HepG2 (cell line): Measurements from ENCODE around the gene RPUSD4. TPM values are rescaled to one million over a fixed set of nuclear protein-coding genes. Genes with fewer than 3 reads are reported as not detected.

Experiments used
- ARID3A ChIP-seq: IDR thresholded peaks from 2 replicates; pipeline ENCODE4 v1.6.1; 2012; ENCODE audit warnings: low read depth, low read length, improper control_type of control experiment
- CEBPG ChIP-seq: IDR thresholded peaks from 2 replicates; pipeline ENCODE4 v1.6.1; 2016
- FOXJ3 ChIP-seq: sonication (generic); formaldehyde crosslinking; IDR thresholded peaks from 2 replicates; pipeline ENCODE4 v1.4.0; 2020; ENCODE audit warnings: missing genetic modification reagents, mild to moderate bottlenecking, borderline replicate concordance
- HIC2 ChIP-seq: sonication (generic); formaldehyde crosslinking; IDR thresholded peaks from 2 replicates; pipeline ENCODE4 v1.9.0; 2022; ENCODE audit warnings: low read depth, missing genetic modification reagents
- HNRNPUL1 ChIP-seq: fragments of 200-400 bp; formaldehyde crosslinking; IDR thresholded peaks from 2 replicates; pipeline ENCODE4 v1.6.1; 2017; ENCODE audit warnings: low read depth, mild to moderate bottlenecking, low read length, moderate library complexity
- KAT7 ChIP-seq: IDR thresholded peaks from 2 replicates; pipeline ENCODE4 v1.6.1; 2018; ENCODE audit warnings: borderline replicate concordance, missing compliant biosample characterization
- MXD1 ChIP-seq: sonication (generic); formaldehyde crosslinking; IDR thresholded peaks from 2 replicates; pipeline ENCODE4 v1.4.0; 2020; ENCODE audit warnings: mild to moderate bottlenecking, missing genetic modification reagents
- NFYB ChIP-seq: sonication (generic); formaldehyde crosslinking; IDR thresholded peaks from 2 replicates; pipeline ENCODE4 v1.4.0; 2020; ENCODE audit warnings: missing genetic modification reagents
- SNAI1 ChIP-seq: sonication (generic); formaldehyde crosslinking; IDR thresholded peaks from 2 replicates; pipeline ENCODE4 v1.5.0; 2020; ENCODE audit warnings: mild to moderate bottlenecking, missing genetic modification reagents, borderline replicate concordance
- ZBED4 ChIP-seq: sonication (generic); formaldehyde crosslinking; IDR thresholded peaks from 2 replicates; pipeline ENCODE4 v1.4.0; 2020; ENCODE audit warnings: missing genetic modification reagents, borderline replicate concordance
- ZNF468 ChIP-seq: sonication (generic); formaldehyde crosslinking; IDR thresholded peaks from 2 replicates; pipeline ENCODE4 v1.8.0; 2022; ENCODE audit warnings: mild to moderate bottlenecking, moderate library complexity, missing genetic modification reagents
- ZNF547 ChIP-seq: sonication (generic); formaldehyde crosslinking; IDR thresholded peaks from 2 replicates; pipeline ENCODE4 v1.5.1; 2020; ENCODE audit warnings: mild to moderate bottlenecking, missing genetic modification reagents
- ZNF574 ChIP-seq: sonication (generic); formaldehyde crosslinking; IDR thresholded peaks from 2 replicates; pipeline ENCODE4 v1.4.0; 2020; ENCODE audit warnings: missing genetic modification reagents
- ZNF761 ChIP-seq: sonication (generic); formaldehyde crosslinking; conservative IDR thresholded peaks from 2 replicates; pipeline ENCODE4 v1.4.0; 2020; ENCODE audit warnings: mild to moderate bottlenecking, missing genetic modification reagents
- polyA plus RNA-seq, 8 experiments: library from polyadenylated mRNA; depleted of rRNA in 3 of 8; stranded (reverse) in 7 of 8; unstranded in 1 of 8; fragments of >200 nt; fragmentation: Illumina TruSeq in 4 of 8; extraction: Trizol in 4 of 8; gene quantifications; 2 replicates each; pipeline versions ENCODE4 v1.2.1 to v1.2.3, GENCODE V29; 2011 to 2016; ENCODE audit warnings: low read depth in 4 of 8, missing spikeins in 1 of 8, mixed read lengths in 1 of 8; ENCODE audit not compliant: insufficient read depth in 1 of 8
- total RNA-seq, 5 experiments: library from RNA; depleted of rRNA; stranded (reverse); fragments of >200 nt; fragmentation: Illumina TruSeq; extraction: Trizol; gene quantifications; 2 replicates each; pipeline ENCODE4 v1.2.3, GENCODE V29; 2016; ENCODE audit warnings: low read depth in 1 of 5

Gene RPUSD4
- total and polyA plus RNA-seq, 2 of the 13 experiments (the other 11 are each of a cell fraction or from before 2014, with no cell fraction given): 45.0 to 52.9 TPM

- TF ChIP-seq HIC2 (CRISPR knock-in tag) (peak; percentile 85), ZNF547 (no peak), ZNF468 (0 out of 2 replicates have a peak, but pooled peaks have one; percentile 58), MXD1 (no peak), KAT7 (CRISPR knock-in tag) (peak; percentile 63; the same call in 1 of the 2 replicates), SNAI1 (CRISPR knock-in tag) (no peak), ZNF761 (0 out of 2 replicates have a peak, but pooled peaks have one; percentile 42), ZNF574 (peak; percentile 70), CEBPG (CRISPR knock-in tag) (peak; percentile 62), NFYB (CRISPR knock-in tag) (peak; percentile 49), ARID3A (no peak), FOXJ3 (CRISPR knock-in tag) (no peak; the same call in 1 of the 2 replicates), HNRNPUL1 (no peak), ZBED4 (CRISPR knock-in tag) (no peak)
These were observed 22.1 kb downstream of the RPUSD4 start (continued) for GRCh38 chr11:126189109-126189929.
